Activated naive CD4-positive, alpha-beta T cell treated with anti-CD3 and anti-CD28 coated beads, Interleukin-2, amount 50 U/mL, for 16 hours (primary cell): Measurements from ENCODE around the gene CPAMD8.

Source experiments
- DNase-seq: peaks from one replicate; pipeline ENCODE4 v3.0.0-alpha.2; 2020

Gene CPAMD8

GRCh38 chr19:17026706-17027534 lies at the start of gene CPAMD8:
CPAMD8 (minus strand) TSS chr19:17026810; CDS start chr19:17026642, 168 bp downstream.
- no peak for DNase-seq

GRCh38 chr19:17075864-17076542 lies 49.4 kb upstream of the CPAMD8 start:
- peak; percentile 47 for DNase-seq

- DNase-seq, result peak; percentile 99
Observed at GRCh38 chr19:17075035-17075863, 48.6 kb upstream of the CPAMD8 start, which contains the start of the genes HAUS8 and MYO9B. HAUS8 (minus strand) TSS chr19:17075452; CDS start chr19:17075422, 30 bp downstream. MYO9B (plus strand) TSS chr19:17075777; CDS start chr19:17101718, 25,941 bp downstream.

DNA sequence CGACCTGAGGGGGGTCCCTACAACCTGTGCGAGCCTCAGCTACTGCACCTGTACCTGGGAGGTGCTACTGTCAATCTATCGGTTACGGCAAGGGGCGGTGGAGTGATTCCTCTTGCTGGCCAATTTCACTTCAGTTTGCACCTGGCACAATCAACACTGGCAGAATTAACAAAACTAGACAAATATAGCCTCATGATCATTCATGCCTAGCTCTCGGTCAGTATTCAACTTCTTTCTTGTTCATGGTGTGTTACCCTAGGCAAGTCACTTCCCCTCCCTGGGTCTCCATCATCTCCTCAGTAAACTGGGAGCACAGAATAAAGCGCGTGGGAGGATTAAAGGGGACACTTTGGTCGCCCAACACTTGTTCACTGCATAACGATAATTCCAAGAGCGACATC lies 48.0 kb upstream of the CPAMD8 start:
- DNase-seq, result no peak

DNA sequence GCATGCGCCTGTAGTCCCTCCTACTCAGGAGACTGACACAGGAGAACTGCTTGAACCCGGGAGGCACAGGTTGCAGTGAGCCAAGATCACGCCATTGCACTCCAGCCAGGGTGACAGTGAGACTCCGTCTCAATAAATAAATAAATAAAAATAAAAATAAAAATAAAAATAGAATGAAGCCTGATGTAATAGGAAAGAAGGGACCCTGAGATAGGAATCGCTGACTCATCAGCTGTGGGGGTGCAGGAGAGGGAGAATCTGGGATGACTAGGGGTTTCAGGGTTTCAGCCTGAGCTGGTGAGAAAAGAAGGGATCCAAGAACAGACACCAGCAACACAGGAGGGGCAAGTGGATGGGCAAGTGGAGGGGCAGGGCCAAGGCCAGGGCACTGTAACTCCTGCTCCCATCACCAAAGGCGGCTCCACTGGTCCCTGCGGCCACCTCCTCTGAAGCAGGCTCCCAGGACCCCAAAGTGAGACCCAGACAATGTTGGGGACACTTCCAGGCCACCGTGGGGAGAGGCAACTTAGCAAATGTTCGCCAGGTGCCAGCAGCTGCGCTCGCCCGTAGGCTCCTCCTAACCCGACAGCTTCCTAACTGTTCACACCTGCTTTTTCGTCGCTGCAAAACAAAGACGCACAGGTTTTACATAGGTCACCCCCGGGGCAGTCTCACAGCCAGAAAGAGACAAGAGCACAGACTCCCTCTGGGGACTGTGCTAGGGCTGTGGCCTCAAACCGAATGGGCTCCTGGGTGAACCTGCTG lies 47.4 kb upstream of the CPAMD8 start:
- DNase-seq, result no peak

- DNase-seq, result no peak
Observed at GRCh38 chr19:17070912-17071311, 44.3 kb upstream of the CPAMD8 start.

DNA sequence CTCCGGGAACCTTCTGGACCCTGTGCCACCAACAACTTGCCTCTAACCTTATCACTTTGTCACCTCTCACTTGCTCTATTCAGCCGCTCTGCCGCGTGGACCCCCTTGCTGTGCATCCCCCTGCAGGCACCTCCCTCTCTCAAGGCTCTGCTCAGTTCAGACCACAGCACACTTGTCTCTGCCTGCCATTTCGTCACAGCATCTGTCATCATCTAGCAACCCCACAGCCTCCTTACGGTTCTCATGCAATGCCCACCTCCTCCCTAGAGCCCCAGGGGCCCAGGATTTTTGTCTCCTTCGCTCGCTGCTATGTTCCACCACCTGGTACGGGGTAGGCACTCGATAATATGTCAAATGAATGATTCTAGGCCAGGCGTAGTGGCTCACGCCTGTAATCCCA lies 43.8 kb upstream of the CPAMD8 start:
- DNase-seq, result no peak

- DNase-seq, result no peak
Observed at GRCh38 chr19:17069193-17069592, 42.6 kb upstream of the CPAMD8 start.

GRCh38 chr19:17063428-17063827 lies 36.8 kb upstream of the CPAMD8 start:
- DNase-seq, result no peak

- DNase-seq, result no peak
Observed at GRCh38 chr19:17061691-17062090, 35.1 kb upstream of the CPAMD8 start.

- DNase-seq, result no peak
Observed at GRCh38 chr19:17061205-17061604, 34.6 kb upstream of the CPAMD8 start.

DNA sequence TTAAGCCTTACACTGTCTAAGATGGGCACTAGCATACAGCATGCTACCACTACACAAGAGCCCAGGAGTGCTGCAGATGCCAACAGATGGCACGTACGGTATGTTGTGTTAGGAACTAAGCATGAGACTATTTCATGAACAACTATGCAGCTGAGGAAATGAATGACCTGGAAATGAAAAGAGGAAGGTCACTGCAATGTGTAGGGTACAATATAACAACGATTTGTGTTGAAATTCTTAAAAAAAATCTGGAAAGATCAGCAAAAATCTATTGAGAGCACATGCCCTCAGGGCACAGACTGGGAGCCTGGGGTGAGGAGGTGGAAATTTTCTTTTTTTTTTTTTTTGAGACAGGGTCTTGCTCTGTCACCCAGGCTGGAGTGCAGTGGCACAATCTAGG lies 34.2 kb upstream of the CPAMD8 start:
- DNase-seq, result no peak

DNA sequence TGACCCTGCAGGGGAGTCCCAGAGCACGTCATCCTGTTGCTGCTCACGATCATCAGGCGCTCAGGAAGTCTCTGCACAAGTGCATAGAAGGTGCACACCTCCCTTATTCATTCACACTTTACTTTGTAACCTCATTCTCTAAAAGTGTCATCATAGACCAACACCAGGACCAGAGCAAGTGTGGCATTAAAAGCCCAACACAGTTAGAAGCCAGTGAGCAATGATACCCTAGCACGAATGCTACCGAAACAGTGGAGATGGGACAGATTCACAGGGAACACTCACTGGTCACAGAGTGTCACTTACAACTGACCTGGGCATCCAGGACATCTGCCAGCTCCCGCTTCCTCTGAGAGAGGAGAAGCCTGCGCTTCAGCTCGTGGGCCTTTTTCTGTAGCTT lies 31.6 kb upstream of the CPAMD8 start:
- no peak for DNase-seq

DNA sequence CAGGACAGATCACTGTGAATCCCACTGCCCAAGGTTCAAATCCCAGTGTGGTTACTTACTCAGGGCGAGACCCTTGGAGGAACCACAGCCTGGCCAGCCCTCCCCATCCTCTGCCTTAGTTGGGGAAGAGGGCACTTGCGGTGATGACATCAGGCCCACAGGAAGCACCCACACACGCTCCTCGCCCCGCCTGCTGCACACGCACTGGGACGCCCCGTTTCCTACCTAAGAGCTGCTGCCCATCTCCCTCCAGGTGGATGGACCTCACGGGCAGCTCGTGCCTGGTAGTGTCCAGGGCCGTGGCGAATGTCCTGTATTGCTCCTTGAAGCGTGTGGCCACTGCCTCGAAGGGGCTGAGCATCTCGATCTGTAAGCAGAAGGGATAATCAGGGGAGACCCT lies 29.0 kb upstream of the CPAMD8 start:
- DNase-seq, result no peak

DNA sequence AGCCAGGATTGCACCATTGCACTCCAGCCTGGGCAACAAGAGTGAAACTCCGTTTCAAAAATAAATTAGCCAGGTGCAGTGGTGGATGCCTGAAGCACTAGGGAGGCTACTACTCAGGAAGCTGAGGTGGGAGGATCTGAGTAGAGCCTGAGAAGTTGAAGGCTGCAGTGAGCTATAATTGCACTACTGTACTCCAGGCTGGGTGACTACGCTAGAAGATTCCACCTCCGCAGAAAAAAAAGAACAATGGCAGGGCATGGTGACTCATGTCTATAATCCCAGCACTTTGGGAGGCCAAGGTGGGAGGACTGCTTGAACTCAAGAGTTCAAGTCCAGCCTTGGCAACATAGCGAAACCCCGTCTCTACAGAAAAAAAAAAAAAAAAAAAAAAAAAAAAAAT lies 28.1 kb upstream of the CPAMD8 start:
- no peak for DNase-seq

DNA sequence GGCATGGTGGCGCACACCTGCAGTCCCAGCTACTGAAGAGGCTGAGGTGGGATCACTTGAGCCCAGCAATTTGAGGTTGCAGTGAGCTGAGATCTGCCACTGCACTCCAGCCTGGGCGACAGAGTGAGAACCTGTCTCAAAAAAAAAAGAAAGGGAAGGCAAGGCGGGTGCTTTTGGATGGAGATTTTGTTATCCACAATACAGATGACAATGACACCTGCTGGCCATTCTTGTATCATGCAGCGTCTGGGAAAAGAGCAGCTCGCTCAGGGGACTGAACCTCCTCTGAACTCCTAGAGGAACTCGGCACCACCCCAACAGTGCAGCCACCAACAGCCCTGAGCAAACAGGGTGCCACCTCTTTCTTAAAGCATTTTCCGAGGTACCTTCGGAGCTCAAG lies 25.8 kb upstream of the CPAMD8 start:
- DNase-seq, result no peak

DNA sequence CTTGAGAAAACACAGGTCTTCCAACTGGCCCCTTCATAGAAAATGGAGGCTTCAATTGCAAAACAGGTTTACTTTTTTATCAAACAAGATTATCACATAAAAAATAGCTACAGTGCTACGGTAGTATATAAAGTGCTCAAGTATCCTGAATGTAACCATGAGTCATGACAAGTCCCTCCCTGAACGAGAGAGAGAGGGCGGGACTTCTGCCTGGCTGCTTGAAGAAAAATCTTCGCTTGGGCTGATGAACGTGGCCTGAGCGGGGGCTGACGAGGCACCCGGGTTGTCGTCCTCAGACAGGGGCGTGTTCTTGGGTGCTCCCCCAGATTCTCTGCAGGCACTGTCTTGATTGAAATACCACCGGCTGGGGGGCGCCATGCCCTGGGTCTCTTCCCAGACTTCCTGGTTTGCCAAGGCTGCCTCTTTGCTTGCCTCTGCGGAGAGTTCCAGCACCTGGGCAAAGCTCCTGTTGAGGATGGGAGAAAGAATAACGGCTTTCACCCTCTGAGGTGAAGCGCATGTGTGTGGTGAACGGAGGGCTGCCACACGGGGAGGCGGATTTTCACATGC lies 23.2 kb upstream of the CPAMD8 start:
- DNase-seq, result no peak

GRCh38 chr19:17048885-17049453 lies 22.4 kb upstream of the CPAMD8 start:
- no peak for DNase-seq

- no peak for DNase-seq
Observed at GRCh38 chr19:17045907-17046502, 19.4 kb upstream of the CPAMD8 start.

- DNase-seq, result no peak
Observed at GRCh38 chr19:17043744-17044143, 17.1 kb upstream of the CPAMD8 start.

DNA sequence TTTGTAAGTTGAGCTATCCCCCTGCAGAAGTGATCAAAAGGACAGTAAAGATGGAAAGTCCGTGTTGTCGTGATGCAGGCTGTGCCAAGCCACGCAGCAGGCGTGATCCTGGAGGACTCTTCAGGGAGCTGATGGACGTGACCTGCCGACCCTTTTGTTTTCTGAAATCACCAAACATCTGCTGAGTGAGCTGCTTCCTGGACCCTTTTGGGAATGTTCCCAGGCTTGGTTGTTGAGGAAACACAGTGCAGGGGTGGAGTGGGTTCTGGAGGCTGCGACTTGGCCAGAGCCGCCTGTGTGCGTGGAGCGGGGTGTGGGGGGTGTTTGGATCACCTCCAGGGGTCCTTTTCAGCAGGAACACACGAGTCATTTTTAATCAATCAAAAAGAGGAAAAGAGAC lies 15.4 kb upstream of the CPAMD8 start:
- DNase-seq, result no peak
